Measurements from ENCODE around the gene LRRC74B.
A peak's percentile ranks its signal among the peaks of the same experiment; 100 is the strongest.
"Not testable (repeated sequence)": the region's sequence is repeated elsewhere in the genome, so short reads cannot be mapped to it uniquely, and the experiment has no call there.

The LRRC74B gene

GRCh38 chr22:21054714-21055563 is 9.2 kb downstream of the LRRC74B start:
- DNase-seq (ENCODE audit: low spot score): no peak

DNA sequence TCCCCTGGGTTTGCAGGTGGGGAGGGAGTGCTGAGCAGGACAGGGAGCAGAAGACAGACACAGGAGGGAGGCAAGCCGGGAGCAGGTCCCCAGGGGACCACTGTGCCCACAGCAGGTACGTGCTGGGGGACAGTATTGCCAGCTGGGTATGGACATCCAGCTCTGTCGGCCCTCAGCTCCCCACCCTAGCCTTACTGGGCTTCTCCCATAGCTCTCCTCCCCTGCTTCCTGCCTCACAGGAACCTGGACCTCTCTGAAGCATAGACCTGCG is 9.8 kb downstream of the LRRC74B start:
- no peak for DNase-seq (ENCODE audit: low spot score)

- DNase-seq (ENCODE audit: low spot score): no peak
Measured at GRCh38 chr22:21055880-21056319, 10.2 kb downstream of the LRRC74B start.

- not testable (repeated sequence) for DNase-seq (ENCODE audit: low spot score)
Measured at GRCh38 chr22:21060363-21060762, 14.6 kb downstream of the LRRC74B start.

GRCh38 chr22:21061660-21062321 is 16.0 kb downstream of the LRRC74B start:
- DNase-seq (ENCODE audit: low spot score): not testable (repeated sequence)

GRCh38 chr22:21064425-21064824 is 18.7 kb downstream of the LRRC74B start:
- DNase-seq (ENCODE audit: low spot score): not testable (repeated sequence)

- no peak for DNase-seq (ENCODE audit: low spot score)
Measured at GRCh38 chr22:21064917-21065864, 19.4 kb downstream of the LRRC74B start.

DNA sequence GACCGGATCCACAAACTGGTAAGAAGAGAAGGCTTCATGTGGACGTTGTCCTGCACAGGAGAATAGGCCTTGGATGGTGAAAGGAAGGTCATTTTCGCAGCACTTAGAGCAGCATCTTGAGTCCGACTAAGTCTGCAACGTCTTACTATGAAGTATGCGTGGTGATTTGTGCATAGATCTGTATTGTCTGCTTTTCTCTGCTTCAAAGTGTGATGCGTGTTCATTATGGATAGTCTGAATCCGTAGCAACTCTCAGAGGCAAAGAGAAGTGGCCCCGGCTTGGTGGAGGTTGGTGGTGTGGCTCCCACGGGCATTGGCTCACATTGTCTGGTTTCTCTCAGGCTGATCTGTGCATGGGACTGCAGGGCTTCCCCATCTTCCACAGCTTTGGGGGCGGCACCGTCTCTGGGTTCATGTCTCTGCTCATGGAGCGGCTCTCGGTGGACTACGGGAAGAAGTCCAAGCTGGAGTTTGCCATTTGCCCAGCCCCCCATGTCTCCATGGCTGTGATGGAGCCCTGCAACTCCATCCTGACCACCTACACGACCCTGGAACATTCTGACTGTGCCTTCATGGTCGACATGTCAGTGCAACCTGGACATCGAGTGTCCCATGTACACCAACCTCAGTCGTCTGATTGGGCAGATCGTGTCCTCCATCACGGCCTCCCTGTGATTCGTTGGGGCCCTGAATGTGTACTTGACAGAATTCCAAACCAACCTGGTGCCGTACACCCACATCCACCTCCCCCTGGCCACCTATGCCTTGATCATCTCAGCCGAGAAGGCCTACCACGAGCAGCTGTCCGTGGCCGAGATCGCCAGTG is 21.5 kb downstream of the LRRC74B start:
- no peak for DNase-seq (ENCODE audit: low spot score)

- DNase-seq (ENCODE audit: low spot score): no peak
Measured at GRCh38 chr22:21067901-21068680, 22.3 kb downstream of the LRRC74B start.

GRCh38 chr22:21068681-21069276 is 23.0 kb downstream of the LRRC74B start:
- DNase-seq (ENCODE audit: low spot score): no peak

GRCh38 chr22:21069375-21069774 is 23.6 kb downstream of the LRRC74B start:
- no peak for DNase-seq (ENCODE audit: low spot score)

GRCh38 chr22:21070690-21071615 is 25.2 kb downstream of the LRRC74B start:
- DNase-seq (ENCODE audit: low spot score): no peak

- DNase-seq (ENCODE audit: low spot score): not testable (repeated sequence)
Measured at GRCh38 chr22:21071796-21072195, 26.1 kb downstream of the LRRC74B start.

GRCh38 chr22:21073023-21073422 is 27.3 kb downstream of the LRRC74B start:
- no peak for DNase-seq (ENCODE audit: low spot score)

GRCh38 chr22:21073482-21073881 is 27.7 kb downstream of the LRRC74B start:
- DNase-seq (ENCODE audit: low spot score): no peak

DNA sequence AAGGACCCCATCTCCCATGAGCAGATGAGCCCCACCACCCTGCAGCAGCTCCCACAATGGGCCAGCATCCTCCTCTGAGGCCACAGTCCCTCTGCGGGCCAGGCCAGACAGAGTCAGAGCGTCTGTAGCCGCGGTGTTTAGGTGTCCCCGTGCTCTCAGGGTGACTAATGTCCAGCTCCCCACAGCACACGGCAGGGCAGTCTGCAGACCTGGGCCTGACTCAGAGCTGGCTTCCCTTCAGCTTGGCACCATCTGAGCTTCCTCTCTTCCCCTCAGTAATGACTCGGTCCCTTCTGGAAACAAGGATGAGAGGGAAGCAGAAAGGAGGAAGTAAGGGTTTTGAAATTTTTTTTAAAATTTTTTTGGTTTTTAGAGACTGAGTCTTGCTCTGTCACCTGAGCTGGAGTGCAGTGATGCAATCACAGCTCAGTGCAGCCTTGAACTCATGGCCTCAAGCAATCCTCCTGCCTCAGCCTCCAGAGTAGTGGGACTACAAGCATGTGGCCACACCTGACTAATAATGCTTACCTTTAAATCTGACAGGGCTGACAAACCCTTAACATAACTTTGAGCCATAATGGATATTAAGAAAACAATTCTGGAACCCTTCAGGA is 28.5 kb downstream of the LRRC74B start:
- peak; percentile 94 for DNase-seq (ENCODE audit: low spot score)

DNA sequence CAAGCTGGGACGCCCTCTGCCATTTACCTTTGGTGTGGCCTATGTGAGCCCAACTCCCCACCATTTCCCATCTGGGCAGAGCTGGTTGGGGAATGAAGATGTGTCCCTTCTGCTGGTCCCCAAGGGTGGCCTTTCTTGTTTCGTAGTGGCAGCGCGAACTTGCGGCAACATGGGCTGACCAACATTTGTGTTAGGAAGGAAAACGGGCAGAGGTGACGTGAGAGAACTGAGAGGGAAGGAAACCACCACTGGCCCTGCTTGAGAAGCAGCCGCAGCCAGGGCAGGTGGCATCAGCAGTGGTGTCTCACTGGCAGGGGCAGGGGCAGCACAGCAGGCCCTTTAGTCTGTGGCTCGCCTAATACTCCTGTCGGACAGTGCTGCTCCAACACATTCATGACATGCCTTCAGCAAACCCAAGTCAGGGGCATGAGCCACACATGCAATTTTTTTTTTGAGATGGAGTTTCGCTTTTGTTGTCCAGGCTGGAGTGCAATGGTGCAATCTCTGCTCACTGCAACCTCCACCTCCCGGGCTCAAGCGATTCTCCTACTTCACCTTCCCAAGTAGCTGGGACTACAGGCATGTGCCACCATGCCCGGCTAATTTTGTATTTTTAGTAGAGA is 29.9 kb downstream of the LRRC74B start:
- no peak for DNase-seq (ENCODE audit: low spot score)

DNA sequence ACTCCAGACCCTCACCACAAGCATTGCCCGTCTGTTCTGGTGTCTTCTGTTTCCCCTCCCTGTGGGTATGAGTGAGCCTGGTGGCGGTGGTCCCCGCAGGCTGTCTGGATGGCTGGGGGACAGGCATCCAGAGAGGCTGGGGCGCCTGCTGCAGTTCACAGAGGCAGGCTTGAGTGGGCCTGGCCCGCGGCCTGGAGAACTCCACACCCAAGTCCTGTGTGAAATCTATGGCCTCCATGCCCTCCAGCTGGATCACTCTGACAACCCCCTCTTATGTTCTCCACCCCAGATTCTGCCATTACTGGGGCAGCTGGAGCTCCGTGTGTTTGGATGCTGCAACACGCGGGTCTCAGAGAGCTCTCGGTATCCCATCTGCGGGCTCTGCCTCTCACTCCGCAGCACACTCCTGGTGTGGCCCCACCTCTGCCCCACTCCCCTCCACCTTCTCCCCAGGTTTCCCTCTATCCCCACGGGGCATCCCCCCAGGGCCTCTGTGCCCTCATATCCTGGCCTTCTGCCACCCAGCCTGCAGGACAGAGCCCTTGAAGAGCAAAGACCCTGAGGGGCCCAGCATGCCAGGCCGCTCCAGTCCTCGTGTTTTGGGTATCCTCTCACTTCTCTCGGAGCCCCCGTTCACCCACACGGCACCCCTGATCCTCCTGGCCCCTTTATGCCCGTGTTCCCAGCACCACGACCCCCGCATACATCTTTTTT is 31.3 kb downstream of the LRRC74B start:
- DNase-seq (ENCODE audit: low spot score): no peak

Data from kidney tubule cell (primary cell).